ENCODE measurements around the gene KRT74.

The KRT74 gene

DNA sequence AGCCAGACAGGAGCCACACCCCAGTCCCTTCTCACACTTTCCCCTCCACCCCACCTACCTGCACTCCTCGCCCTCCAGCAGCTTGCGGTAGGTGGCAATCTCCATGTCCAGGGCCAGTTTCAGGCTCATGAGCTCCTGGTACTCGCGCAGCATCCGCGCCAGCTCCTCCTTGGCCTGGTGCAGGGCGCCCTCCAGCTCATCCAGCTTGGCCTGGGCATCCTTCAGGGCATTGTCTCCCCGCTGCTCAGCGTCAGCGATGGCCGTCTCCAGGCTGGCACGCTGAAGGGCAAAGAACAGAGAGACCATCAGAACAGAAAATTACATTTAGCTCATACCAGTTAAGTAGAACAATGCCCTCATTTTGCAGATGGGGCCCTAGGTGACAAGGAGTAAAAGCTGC lies 5.5 kb downstream of the KRT74 start:
- no peak for DNase-seq

- DNase-seq: peak; percentile 50
These were observed 6.8 kb downstream of the KRT74 start for GRCh38 chr12:52566847-52567291.

- DNase-seq: no peak
These were observed 9.1 kb downstream of the KRT74 start for GRCh38 chr12:52564582-52564981.

DNA sequence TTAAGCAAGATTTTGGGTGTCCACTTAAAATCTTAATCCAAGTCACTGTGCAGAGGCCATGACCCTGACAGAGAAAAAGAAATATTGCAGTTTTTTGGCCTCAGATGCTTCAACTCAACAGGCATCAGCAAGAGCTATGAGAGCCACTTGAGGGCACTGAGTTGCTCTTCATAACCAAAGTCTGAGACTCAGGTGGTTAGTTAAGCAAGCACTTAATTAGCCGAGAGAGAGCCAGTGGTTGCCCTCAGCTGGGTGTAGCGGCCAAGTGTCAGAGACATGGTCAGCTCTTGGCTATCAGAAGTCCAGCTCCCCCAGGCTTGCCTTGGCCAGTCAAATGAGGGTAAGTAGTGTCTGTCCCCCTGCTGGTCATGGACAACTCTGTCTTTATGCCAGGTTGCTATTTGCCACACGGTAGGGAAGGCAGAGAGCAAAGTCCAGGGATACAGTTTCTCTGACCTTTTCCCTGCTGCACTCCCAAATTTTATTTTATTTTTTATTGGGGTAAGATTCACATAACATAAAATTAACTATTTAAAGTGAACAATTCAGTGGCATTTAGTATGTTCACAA lies 11.7 kb downstream of the KRT74 start:
- DNase-seq: peak; percentile 20

DNA sequence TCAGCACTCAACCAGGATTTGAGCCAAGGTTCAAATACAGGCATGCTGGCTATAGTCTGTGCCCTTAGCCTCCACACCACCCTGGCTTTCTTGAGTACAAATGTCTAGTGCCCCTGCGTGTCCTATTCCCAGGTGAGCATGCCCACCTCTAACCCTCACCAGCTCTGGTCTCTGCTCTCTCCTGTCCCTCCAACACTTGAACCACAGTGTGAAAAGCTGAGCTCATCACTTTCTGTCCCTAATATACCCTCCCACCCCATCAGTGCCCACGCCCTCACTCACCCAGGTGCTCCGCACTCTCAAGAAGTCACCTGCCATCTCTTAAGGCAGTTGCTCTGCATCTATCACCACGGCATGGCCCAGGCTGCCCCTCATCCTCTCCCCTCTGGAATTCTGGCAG lies 13.7 kb downstream of the KRT74 start:
- no peak for DNase-seq

DNA sequence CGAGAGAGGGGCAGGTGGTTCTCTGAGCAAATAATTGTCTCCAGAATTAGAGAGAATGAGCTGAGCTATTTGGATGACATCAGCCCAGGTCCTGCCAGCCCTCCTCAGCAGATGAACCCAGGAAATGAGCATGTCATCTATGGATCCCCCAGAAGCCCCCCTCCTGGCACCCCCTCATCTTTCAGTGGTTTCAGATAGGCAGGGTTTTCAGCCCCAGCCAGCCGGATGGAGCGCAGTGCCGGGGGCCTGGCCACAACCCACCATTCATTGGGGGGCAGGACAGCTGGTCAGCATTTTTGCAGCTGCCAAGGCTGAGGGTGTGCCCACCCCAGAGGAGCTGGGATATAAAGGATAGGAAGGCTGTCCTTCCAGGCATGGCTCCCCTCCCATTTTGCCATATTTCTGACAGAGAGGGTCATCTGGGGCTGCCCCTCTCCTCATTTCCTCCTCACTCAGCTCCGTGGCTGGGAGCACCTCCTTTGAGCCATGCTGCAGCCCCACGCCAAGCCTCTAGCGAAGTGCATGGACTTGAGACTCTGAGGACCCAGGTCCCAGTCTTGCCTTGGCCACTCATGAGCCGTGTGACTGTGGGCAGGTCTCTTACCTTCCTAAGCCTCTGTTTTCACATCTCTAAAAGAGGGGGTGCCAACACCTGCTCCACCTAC lies 14.7 kb downstream of the KRT74 start:
- no peak for DNase-seq

DNA sequence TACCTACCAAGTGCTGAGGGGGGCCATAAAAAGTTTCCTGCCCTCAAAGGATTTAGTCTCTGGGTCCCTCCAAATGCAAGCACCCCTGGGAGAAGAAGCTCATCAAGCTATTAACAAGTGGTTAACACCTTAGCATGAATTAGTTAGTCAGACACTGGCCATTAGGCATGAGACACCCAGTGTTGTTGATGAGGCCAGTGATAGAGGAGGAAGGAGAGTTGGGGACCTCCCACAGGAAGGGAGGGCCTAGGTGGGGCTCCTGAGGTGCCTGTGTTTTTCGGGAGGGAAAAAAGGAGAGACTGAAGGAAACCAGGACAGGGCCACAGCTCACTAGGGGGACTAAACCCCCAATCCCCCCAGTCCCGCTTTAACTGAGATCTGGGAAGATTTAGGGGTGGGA lies 16.2 kb downstream of the KRT74 start:
- no peak for DNase-seq

DNA sequence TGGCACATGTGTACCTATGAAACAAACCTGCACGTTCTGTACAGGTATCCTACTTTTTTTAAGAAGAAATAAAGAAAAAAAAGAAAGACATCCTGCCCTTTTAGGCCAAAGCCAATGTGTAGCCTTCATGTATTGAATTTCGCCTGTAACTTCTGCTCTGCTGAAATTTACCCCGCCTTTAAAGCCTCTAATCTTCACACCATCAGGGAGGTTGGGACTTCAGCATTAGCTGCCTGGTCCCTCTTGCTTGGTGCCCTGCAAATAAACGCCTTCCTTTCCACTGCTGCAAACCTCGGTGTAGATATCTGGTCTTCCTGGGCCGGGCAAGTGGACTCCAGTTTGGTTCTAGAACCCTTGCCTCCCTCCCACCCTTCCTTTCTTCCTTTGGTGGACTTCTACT lies 18.1 kb downstream of the KRT74 start:
- DNase-seq: no peak

- DNase-seq: no peak
These were observed 20.9 kb downstream of the KRT74 start, which contains the start of gene KRT71 for GRCh38 chr12:52552681-52553195. Gene KRT71, minus strand, starts transcription at chr12:52553145. Its CDS starts 68 bp downstream, at chr12:52553077.

GRCh38 chr12:52552055-52552454 lies 21.6 kb downstream of the KRT74 start:
- DNase-seq: no peak

DNA sequence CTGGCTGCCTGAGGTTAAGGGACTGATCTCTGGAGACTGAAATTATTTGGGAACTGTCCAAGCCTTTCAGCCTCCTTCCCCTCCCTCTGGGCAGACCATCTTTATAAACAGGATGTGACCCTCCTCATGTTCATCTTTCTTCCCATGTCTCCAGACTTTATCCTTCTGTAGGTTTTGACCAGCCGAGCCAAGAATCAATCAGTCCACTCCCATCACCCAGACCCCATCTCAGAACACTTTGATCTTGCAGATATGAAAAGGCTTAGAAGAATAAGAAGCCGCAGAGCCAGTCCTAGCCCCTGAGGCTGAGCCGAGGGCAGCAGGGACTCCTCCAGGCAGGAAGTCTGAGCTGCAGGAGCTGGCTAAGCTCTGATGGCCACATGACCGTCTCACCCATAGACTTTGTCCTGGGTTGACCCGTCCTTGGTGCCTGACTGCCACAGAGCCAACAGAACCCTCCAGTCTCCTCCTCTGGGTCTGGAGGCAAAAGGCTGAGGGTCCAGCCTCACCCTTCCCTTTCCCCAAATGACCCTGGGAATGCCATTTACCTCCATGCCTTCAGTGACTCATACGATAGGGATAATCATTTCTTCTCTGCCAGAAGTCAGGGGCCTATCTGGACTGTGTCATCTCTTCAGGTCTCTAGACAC lies 22.3 kb downstream of the KRT74 start:
- DNase-seq: no peak

DNA sequence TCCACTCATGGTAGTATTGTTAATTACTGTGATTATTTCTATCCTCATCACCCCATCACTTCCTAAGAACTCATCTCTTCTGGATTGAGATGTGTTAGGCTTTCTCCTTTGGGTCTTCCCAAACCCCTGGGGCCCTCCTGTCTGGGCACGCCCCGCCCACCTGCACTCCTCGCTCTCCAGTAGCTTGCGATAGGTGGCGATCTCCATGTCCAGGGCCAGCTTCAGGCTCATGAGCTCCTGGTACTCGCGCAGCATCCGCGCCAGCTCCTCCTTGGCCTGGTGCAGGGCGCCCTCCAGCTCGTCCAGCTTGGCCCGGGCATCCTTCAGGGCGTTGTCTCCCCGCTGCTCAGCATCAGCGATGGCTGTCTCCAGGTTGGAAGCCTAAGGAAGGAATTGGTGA lies 27.5 kb downstream of the KRT74 start:
- DNase-seq: no peak

DNA sequence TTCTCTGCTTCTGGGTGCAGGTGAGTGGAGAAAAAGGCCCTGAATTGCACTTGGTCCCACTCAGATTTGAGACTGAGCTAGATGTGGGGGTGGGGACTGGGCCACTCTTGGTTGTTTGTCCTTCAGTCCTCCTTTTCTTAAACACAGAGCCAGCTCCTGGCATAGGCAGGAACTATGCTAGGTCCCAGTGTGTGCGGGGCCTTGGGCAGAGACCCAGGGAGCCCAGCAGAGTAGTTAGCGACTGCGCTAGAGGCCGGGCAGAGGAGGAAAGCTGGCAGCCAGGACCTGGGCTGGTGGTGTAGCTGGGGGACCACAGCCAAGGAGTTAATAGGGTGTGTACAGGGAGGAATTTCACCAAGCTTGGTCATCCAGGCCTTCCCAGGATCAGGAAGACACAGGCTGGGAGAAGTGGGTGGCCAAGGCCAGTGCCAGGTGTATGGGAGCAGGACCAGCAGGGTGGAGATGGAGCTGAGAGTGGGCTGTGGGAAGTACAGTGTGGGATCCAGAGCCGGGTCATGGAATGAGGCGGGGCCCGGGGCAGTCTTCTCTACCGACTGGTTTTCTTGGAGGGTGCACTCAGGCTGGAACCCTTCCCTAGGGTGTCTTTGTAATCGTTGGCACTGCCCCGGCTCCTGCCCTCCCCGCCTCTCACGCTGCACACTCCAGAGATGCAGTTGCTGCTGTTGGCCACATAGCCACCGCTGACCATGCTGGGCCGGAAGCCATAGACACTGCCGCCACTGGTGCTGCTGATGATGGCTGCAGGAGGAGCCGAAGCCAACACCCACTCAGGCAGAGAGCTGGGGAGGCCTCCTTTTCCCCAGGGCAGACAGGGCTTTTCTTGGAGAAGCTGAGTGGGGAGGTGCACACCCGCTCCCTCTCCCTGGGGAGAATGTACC lies 29.4 kb downstream of the KRT74 start:
- no peak for DNase-seq

DNA sequence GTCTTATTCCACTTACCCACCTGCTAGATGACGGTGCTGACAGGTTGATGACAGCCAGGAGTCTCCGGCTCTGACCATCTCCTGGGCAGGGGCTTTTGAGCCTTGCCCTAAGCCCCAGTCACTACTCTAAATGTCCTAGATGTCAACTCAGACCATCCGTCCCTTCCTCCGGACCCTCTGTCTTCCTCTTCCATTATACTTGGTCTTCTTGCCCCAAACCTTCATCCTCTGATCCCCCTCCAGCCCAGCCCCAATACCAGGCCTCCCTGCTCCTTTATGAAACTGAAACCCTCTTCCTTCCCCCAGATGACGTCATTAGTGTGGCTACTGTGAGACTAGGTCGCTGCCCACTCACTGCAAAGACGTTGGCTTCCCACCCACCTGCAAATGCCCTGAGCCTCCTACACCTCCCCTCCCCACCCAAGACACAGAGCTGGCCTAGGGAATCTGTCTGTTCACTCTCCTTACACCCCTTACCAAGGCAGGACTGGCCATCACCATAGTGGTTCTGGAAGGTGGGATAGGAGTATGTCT lies 30.8 kb downstream of the KRT74 start:
- DNase-seq: no peak

GRCh38 chr12:52542157-52542556 lies 31.5 kb downstream of the KRT74 start:
- no peak for DNase-seq

DNA sequence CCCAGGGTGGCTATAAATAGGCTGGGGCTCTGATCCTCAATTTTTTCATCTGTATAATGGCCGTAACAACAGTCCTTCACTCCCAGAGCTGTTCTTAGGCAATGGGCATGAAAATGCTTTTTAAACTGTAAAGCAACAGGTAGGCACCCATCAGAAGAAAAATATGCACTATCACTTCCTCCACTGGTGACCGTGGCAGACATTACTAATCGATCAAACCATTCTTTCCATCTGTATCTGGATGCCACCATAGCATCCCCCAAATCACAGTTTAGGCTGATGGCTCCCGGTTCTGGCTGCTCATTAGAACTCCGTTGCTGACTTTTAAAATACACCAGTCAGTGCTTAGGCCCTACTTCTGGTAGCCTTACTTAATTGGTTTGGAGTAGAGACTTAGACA lies 31.9 kb downstream of the KRT74 start:
- DNase-seq: no peak

DNA sequence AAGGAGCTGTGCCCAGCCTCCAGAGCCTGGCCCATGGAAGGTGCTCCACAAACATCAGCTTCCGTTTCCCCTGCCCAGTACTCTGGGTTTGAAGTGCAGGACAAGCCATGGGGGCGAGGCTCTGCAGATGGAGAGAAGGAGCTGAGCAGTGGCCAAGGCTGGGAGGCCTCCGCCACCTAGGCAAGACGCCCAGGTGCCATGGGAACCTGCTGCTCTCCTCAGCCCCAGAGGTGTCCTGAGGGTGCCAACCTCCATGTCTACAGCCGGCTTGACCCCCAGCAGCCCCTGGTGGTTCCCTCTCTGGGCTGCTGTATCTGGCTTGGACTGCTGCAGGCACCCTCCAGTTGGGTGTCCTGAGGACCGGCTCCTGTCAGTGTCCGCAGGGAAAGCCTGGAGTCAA lies 33.1 kb downstream of the KRT74 start:
- no peak for DNase-seq

DNA sequence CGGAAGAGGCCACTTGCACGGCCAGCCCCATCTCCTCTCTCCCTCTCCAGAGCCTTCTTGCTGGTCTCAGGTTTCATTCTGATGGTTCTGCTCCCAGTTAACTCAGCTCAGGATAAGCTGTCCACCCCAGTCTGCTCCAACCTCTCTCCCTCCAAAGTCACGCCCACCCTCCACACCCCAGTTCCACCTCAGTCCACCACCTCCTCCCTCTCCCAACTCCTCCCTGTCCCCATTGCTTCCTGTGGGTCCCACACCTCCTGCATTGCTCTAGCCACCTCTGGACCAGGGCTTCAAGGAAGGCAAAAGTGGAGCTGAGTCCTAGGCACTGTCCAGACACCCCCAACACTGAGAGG lies 33.8 kb downstream of the KRT74 start:
- DNase-seq: no peak

DNA sequence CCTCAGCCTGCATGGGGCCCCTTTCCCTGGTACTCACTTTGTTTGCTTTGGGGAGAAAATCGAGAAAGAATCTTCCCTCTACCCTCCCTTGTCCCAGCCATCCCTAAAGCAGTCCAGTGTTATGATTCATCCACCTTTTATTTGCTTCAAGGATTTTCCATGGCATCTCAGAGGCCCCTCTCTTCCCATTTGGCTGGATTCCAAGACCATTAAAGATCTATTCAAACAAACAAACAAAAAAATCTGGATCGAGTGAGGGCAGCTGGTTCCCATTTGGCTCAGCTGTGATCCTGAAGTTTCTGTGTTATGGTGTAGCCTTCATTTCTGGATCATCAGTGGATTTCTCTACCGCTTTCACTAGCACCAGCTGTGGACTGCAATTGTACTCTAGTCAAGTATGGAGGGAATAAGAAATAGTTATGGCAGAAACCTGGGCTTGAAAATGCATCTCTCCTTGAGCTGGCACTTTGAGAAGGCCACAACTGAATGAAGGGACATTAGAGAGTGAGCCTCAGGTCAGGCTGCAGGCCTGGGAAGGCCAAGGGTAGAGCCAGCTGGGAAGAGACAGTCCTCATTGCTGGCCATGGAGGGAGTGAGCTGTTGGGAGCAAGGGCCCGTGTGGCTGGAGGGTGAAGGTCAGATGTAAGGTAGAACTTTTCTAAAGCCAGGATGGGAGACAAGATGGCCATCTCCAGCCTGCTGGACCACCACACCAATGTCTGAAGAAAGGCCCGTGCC lies 34.4 kb downstream of the KRT74 start:
- no peak for DNase-seq

DNA sequence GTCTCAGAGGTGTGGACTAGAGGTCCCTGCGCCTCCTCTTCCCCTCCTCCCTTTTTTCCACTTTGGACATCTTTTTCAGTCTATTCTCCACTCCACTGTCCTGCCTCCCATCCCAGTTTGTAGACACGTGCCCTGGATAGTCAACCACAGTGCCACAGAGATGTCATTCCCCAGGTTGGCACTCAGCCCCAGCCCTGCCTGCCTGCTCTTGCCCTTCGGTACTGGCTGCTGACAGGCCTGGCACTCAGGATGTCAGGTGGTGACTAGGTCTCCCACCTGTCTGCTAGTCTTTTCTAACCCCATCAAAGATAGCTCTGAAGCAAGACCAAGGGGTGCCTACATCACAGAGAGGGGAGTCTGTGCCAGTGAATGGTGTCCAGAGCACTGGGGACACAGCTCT lies 36.5 kb downstream of the KRT74 start:
- no peak for DNase-seq

DNA sequence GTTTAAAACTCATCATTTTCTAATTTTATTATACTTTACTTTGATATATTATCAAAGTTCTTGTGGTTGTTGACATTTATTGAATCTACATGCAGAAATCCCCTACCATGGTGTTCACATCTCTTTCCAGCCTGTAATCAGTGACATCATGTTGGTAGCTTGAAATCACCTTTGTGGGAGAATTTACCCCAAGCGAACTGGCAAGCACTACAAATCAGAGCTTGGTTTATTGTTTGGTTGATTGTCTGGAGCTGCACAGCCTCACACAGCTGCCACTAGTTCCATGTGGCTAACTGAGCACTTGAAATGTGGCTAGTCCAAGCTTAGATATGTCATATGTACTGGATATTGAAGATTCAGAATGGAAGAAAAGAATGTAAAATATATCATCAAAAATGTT lies 38.1 kb downstream of the KRT74 start:
- no peak for DNase-seq

DNA sequence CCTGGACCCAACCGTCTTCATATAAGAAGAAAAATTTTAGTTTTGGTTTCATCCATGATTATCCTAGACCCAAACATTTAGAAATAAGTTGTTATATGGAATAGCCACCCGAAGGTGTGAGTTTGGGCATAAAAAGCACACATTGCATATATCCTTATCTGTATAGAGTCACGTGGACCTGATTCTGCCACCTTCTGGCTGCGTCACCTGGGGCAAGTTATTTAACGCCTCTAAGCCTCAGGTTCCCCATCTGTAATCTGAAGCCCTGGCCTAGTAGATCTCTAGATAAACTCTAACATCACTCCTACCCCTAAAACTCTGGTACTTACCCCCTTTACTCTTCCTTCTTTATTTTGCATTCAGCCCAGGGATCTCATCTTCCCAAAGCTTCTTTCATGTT lies 39.2 kb downstream of the KRT74 start:
- DNase-seq: no peak

All from NCI-H82 (cell line).